A673 (cell line): ENCODE measurements around the gene IGFL3.

ENCODE experiments used
- EZH2 ChIP-seq: fragments of 200-600 bp; sonication (generic); IDR thresholded peaks from 2 replicates; pipeline ENCODE4 v1.6.1; 2017; ENCODE audit warnings: borderline replicate concordance, low read depth, mild to moderate bottlenecking, mixed read lengths, antibody characterized with exemption, low read length; ENCODE audit not compliant: poor library complexity, severe bottlenecking
- TF ChIP-seq, protein P1 (sequence below): fragments of 300-800, 200-600 bp; sonication (generic); conservative IDR thresholded peaks from 2 replicates; pipeline ENCODE4 v1.5.1; 2017; ENCODE audit warnings: low read depth, mild to moderate bottlenecking, antibody characterized with exemption, low read length, moderate library complexity, mixed read lengths

DNA sequence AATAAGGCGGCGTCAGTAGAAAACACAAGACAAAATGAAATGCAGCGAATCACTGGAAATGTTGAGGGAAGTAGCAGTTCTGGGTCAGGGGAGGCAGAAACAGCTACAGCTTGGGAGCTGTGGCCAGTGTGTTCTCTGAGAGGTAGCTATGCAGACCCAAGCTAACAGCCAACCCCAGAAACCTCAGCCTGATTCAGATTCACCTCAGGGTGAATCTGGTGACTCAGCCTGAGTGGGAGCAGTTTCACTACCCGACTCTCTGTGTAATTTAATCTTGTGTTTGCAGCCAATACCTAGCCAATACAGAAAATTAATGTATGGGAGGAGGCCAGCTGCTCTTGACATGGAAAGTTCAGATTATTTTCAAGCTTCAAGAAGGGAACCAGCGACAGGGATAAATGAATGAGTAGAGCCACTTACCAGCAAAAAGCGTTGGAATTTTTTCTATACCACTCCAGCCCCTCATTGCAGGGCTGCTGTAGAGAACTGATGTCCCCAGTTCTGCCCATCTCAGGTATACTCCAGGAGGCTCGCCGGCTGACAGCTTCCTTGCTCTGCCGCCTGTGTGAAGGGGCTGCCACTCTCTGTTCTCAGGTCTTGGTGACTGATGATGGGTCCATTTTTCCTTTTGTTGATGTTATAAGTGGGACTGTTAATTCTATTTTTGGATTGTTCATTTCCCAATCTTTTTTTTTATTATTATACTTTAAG is 8.9 kb downstream of the IGFL3 start:
- TF ChIP-seq, protein P1, sequence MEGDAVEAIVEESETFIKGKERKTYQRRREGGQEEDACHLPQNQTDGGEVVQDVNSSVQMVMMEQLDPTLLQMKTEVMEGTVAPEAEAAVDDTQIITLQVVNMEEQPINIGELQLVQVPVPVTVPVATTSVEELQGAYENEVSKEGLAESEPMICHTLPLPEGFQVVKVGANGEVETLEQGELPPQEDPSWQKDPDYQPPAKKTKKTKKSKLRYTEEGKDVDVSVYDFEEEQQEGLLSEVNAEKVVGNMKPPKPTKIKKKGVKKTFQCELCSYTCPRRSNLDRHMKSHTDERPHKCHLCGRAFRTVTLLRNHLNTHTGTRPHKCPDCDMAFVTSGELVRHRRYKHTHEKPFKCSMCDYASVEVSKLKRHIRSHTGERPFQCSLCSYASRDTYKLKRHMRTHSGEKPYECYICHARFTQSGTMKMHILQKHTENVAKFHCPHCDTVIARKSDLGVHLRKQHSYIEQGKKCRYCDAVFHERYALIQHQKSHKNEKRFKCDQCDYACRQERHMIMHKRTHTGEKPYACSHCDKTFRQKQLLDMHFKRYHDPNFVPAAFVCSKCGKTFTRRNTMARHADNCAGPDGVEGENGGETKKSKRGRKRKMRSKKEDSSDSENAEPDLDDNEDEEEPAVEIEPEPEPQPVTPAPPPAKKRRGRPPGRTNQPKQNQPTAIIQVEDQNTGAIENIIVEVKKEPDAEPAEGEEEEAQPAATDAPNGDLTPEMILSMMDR, result no peak
- no peak for TF ChIP-seq EZH2
